NCI-H2171 (cell line): Measurements from ENCODE around the gene MTNR1A.

Source experiments
- DNase-seq: peaks from one replicate; lab custom pipeline; 2025; lab: John Stamatoyannopoulos, UW

Gene MTNR1A

GRCh38 chr4:186486172-186486571 is 69.2 kb downstream of the MTNR1A start:
- no peak for DNase-seq

- no peak for DNase-seq
Measured at GRCh38 chr4:186485561-186486062, 69.8 kb downstream of the MTNR1A start.

GRCh38 chr4:186485150-186485549 is 70.2 kb downstream of the MTNR1A start:
- no peak for DNase-seq

- no peak for DNase-seq
Measured at GRCh38 chr4:186483656-186484055, 71.7 kb downstream of the MTNR1A start.
